Effector memory CD8-positive, alpha-beta T cell (primary cell): ENCODE measurements around the gene TFDP2.
"Not testable (repeated sequence)": the region's sequence is repeated elsewhere in the genome, so short reads cannot be mapped to it uniquely, and the experiment has no call there.

Experiments
- ATAC-seq: fragments of 150-1000 bp; cut with Tn5 transposase; replicated peaks from 2 replicates; pipeline ENCODE4 v1.10.0; 2021; ENCODE audit warnings: mild to moderate bottlenecking, moderate library complexity
- DNase-seq, 3 experiments: peaks; one replicate each; pipeline ENCODE4 v3.0.0; 2021
- H3K27ac Mint-ChIP-seq, 2 donors: one replicate each; pipeline ENCODE4 v1.8.0; 2022; ENCODE audit warnings: mild to moderate bottlenecking in 2 of 2, mixed read lengths in 2 of 2, moderate library complexity in 2 of 2
- H3K27me3 Mint-ChIP-seq, 2 donors: one replicate each; pipeline ENCODE4 v1.8.0; 2022; ENCODE audit warnings: mixed read lengths in 2 of 2
- H3K36me3 Mint-ChIP-seq: one replicate; pipeline ENCODE4 v1.8.0; 2022; ENCODE audit warnings: mild to moderate bottlenecking, moderate library complexity, mixed read lengths; ENCODE audit not compliant: insufficient read depth
- H3K4me1 Mint-ChIP-seq, 2 donors: one replicate each; pipeline ENCODE4 v1.8.0; 2022; ENCODE audit warnings: low read depth in 2 of 2, mixed read lengths in 2 of 2
- H3K4me3 Mint-ChIP-seq, 2 donors: one replicate each; pipeline ENCODE4 v1.8.0; 2022; ENCODE audit warnings: mild to moderate bottlenecking in 2 of 2, mixed read lengths in 2 of 2, moderate library complexity in 2 of 2
- H3K9me3 Mint-ChIP-seq, 2 donors: one replicate each; pipeline ENCODE4 v1.8.0; 2022; ENCODE audit warnings: mixed read lengths in 2 of 2

TFDP2 gene

GRCh38 chr3:142149673-142149992, 289 bp upstream of the TFDP2 start:
- Mint-ChIP-seq H3K4me1 (peaks cover 20 to 27% of the 10 kb centered on the region in 2 donors), H3K4me3 (peak overlapping the region; percentile 84 to 90), H3K36me3 (peaks cover 11% of the 10 kb centered on the region), H3K9me3 (no peaks in the 10 kb centered on the region), H3K27me3 (no peaks in the 10 kb centered on the region), H3K27ac (peak overlapping the region; percentile 85 to 94)
- DNase-seq (no peak), ATAC-seq (no peak)

- H3K4me3 Mint-ChIP-seq: peak overlapping the region; percentile 84 to 90
- peaks cover 11% of the 10 kb centered on the region for H3K36me3 Mint-ChIP-seq
- H3K27ac Mint-ChIP-seq: peak overlapping the region; percentile 85 to 94
- DNase-seq (no peak), ATAC-seq (no peak)
- no peaks in the 10 kb centered on the region for H3K27me3 Mint-ChIP-seq
- no peaks in the 10 kb centered on the region for H3K9me3 Mint-ChIP-seq
- peaks cover 23 to 30% of the 10 kb centered on the region in 2 donors for H3K4me1 Mint-ChIP-seq
These were observed 1.1 kb downstream of the TFDP2 start for GRCh38 chr3:142148044-142148791.

- not testable (repeated sequence) for H3K9me3 Mint-ChIP-seq, H3K27me3 Mint-ChIP-seq, ATAC-seq, H3K27ac Mint-ChIP-seq, DNase-seq
- Mint-ChIP-seq H3K4me3 (peak overlapping the region in 1 of 2 donors; percentile 24), H3K4me1 (peaks cover 28 to 37% of the 10 kb centered on the region in 2 donors), H3K36me3 (peaks cover 10% of the 10 kb centered on the region)
These were observed 4.8 kb downstream of the TFDP2 start for GRCh38 chr3:142144587-142144986.

GRCh38 chr3:142140608-142141285, 8.6 kb downstream of the TFDP2 start:
- H3K27ac Mint-ChIP-seq, H3K36me3 Mint-ChIP-seq, H3K27me3 Mint-ChIP-seq, DNase-seq, H3K9me3 Mint-ChIP-seq, H3K4me3 Mint-ChIP-seq, ATAC-seq: not testable (repeated sequence)
- H3K4me1 Mint-ChIP-seq: peaks cover 13 to 16% of the 10 kb centered on the region in 2 donors

- not testable (repeated sequence) for DNase-seq, H3K9me3 Mint-ChIP-seq, H3K27ac Mint-ChIP-seq, ATAC-seq, H3K4me3 Mint-ChIP-seq, H3K27me3 Mint-ChIP-seq
- peaks cover 11% of the 10 kb centered on the region for H3K36me3 Mint-ChIP-seq
- H3K4me1 Mint-ChIP-seq: peaks cover 6 to 10% of the 10 kb centered on the region in 2 donors
These were observed 12.3 kb downstream of the TFDP2 start for GRCh38 chr3:142137089-142137488.

GRCh38 chr3:142134799-142135325, 14.5 kb downstream of the TFDP2 start:
- Mint-ChIP-seq H3K4me1 (peaks cover 6 to 14% of the 10 kb centered on the region in 2 donors), H3K9me3 (no peaks in the 10 kb centered on the region), H3K4me3 (no peak overlapping the region), H3K27ac (peak overlapping the region; percentile 83 to 93), H3K36me3 (peaks cover 9% of the 10 kb centered on the region), H3K27me3 (no peaks in the 10 kb centered on the region)
- ATAC-seq: no peak
- no peak for DNase-seq

GRCh38 chr3:142129516-142130171, 19.7 kb downstream of the TFDP2 start:
- Mint-ChIP-seq H3K9me3 (no peaks in the 10 kb centered on the region), H3K27ac (peak overlapping the region in 1 of 2 donors; percentile 57), H3K4me1 (peaks cover 6 to 29% of the 10 kb centered on the region in 2 donors), H3K4me3 (no peak overlapping the region), H3K36me3 (peaks cover 9% of the 10 kb centered on the region), H3K27me3 (no peaks in the 10 kb centered on the region)
- ATAC-seq (no peak), DNase-seq (no peak)

GRCh38 chr3:142127941-142128658, 21.2 kb downstream of the TFDP2 start:
- ATAC-seq (no peak), DNase-seq (no peak)
- H3K36me3 Mint-ChIP-seq: no peaks in the 10 kb centered on the region
- no peaks in the 10 kb centered on the region for H3K27me3 Mint-ChIP-seq
- no peaks in the 10 kb centered on the region for H3K9me3 Mint-ChIP-seq
- peaks cover 6 to 24% of the 10 kb centered on the region in 2 donors for H3K4me1 Mint-ChIP-seq
- no peak overlapping the region for H3K4me3 Mint-ChIP-seq
- peak overlapping the region; percentile 34 to 57 for H3K27ac Mint-ChIP-seq

GRCh38 chr3:142124243-142124642, 25.1 kb downstream of the TFDP2 start:
- Mint-ChIP-seq H3K9me3 (no peaks in the 10 kb centered on the region), H3K27ac (no peak overlapping the region), H3K4me1 (peaks cover 4 to 17% of the 10 kb centered on the region in 2 donors), H3K4me3 (no peak overlapping the region), H3K27me3 (no peaks in the 10 kb centered on the region), H3K36me3 (peaks cover 3% of the 10 kb centered on the region)
- no peak for ATAC-seq
- DNase-seq: no peak

- Mint-ChIP-seq H3K9me3 (no peaks in the 10 kb centered on the region), H3K27ac (no peak overlapping the region), H3K27me3 (no peaks in the 10 kb centered on the region), H3K4me3 (no peak overlapping the region), H3K4me1 (peaks cover 14 to 18% of the 10 kb centered on the region in 2 donors), H3K36me3 (peaks cover 5% of the 10 kb centered on the region)
- ATAC-seq (no peak), DNase-seq (no peak)
These were observed 28.6 kb downstream of the TFDP2 start for GRCh38 chr3:142120707-142121106.

GRCh38 chr3:142118911-142119310, 30.4 kb downstream of the TFDP2 start:
- H3K4me3 Mint-ChIP-seq: no peak overlapping the region
- no peak for ATAC-seq

GRCh38 chr3:142117056-142117851, 32.1 kb downstream of the TFDP2 start:
- Mint-ChIP-seq H3K4me3 (no peak overlapping the region), H3K9me3 (no peaks in the 10 kb centered on the region), H3K4me1 (peaks cover 14% of the 10 kb centered on the region in 2 donors), H3K27ac (peak overlapping the region; percentile 4 to 10), H3K27me3 (no peaks in the 10 kb centered on the region), H3K36me3 (peaks cover 2% of the 10 kb centered on the region)
- no peak for ATAC-seq
- DNase-seq: no peak

More at GRCh38 chr3:142118911-142119310, 30.4 kb downstream of the TFDP2 start:
- H3K27ac Mint-ChIP-seq: no peak overlapping the region
- H3K4me1 Mint-ChIP-seq: peaks cover 14 to 18% of the 10 kb centered on the region in 2 donors
- no peaks in the 10 kb centered on the region for H3K9me3 Mint-ChIP-seq
- H3K27me3 Mint-ChIP-seq: no peaks in the 10 kb centered on the region
- no peak for DNase-seq
- H3K36me3 Mint-ChIP-seq: peaks cover 5% of the 10 kb centered on the region
